Esophagus muscularis mucosa (tissue), 4 donors: ENCODE data around the gene PDXP. TPM values are rescaled to one million over a fixed set of nuclear protein-coding genes. Genes with fewer than 3 reads are reported as not detected.

Experiments
- DNase-seq: peaks from one replicate; pipeline ENCODE4 v3.0.0-alpha.2; 2017; ENCODE audit errors: extremely low spot score
- H3K27ac ChIP-seq, 4 donors: fragments of 200-600 bp; sonication (generic); replicated peaks in 1 of 4; 1 replicate in 3 of 4; 2 replicates in 1 of 4; pipeline ENCODE4 v1.5.1; 2016 to 2019; ENCODE audit warnings: mild to moderate bottlenecking in 1 of 4
- H3K27me3 ChIP-seq, 4 donors: fragments of 200-600 bp; sonication (generic); one replicate each; pipeline versions ENCODE4 v1.5.1 to v1.6.0; 2016 to 2019
- H3K36me3 ChIP-seq, 4 donors: fragments of 200-600 bp; sonication (generic); one replicate each; pipeline ENCODE4 v1.5.1; 2016 to 2019
- H3K4me1 ChIP-seq, 4 donors: fragments of 200-600 bp; sonication (generic); one replicate each; pipeline ENCODE4 v1.5.1; 2016 to 2019
- H3K4me3 ChIP-seq, 4 donors: fragments of 200-600 bp; sonication (generic); 1 replicate in 2 of 4; 2 replicates in 2 of 4; pipeline ENCODE4 v1.5.1; 2016 to 2019; ENCODE audit warnings: mild to moderate bottlenecking in 4 of 4, moderate library complexity in 1 of 4
- H3K9me3 ChIP-seq, 4 donors: fragments of 200-600 bp; sonication (generic); 1 replicate in 3 of 4; 2 replicates in 1 of 4; pipeline ENCODE4 v1.5.1; 2016 to 2019
- EP300 ChIP-seq: sonication (generic); formaldehyde crosslinking; IDR thresholded peaks from one replicate; pipeline ENCODE4 v1.6.1; 2017; ENCODE audit warnings: antibody characterized with exemption
- POLR2A ChIP-seq: fragments of 450-650 bp; IDR thresholded peaks from one replicate; pipeline ENCODE4 v1.6.1; 2017; ENCODE audit warnings: antibody characterized with exemption, moderate library complexity, mild to moderate bottlenecking, low read depth
- POLR2AphosphoS5 ChIP-seq, 2 donors: sonication (generic); formaldehyde crosslinking; IDR thresholded peaks; one replicate each; pipeline ENCODE4 v1.6.1; 2017; ENCODE audit warnings: antibody characterized with exemption in 2 of 2
- WGBS: methylation state at CpG from one replicate; pipeline ENCODE4 v1.1.5; 2018; 5-methylcytosine and 5-hydroxymethylcytosine counted together
- intact Hi-C: fragments of 100-400 bp; cut with DNase I; formaldehyde crosslinking; loops from one replicate; pipeline ENCODE4 v1.15.1; 2023
- total RNA-seq, 4 donors: library from RNA; depleted of rRNA; stranded (reverse); fragments of >200 nt; gene quantifications; one replicate each; pipeline versions ENCODE4 v1.1.0 to v1.2.1, GENCODE V29; 2016
- TF ChIP-seq, protein P1 (sequence below), 3 experiments: fragments of 200-600 bp in 2 of 3; fragments of 450-650 bp in 1 of 3; sonication (generic) in 2 of 3; IDR thresholded peaks; one replicate each; pipeline ENCODE4 v1.5.1; 2017 to 2019; ENCODE audit warnings: antibody characterized with exemption in 3 of 3, mild to moderate bottlenecking in 2 of 3, moderate library complexity in 1 of 3

Gene PDXP
- total RNA-seq, 4 donors from 2014 or later = 7.3 to 28.3 (median 17.4) TPM

DNA sequence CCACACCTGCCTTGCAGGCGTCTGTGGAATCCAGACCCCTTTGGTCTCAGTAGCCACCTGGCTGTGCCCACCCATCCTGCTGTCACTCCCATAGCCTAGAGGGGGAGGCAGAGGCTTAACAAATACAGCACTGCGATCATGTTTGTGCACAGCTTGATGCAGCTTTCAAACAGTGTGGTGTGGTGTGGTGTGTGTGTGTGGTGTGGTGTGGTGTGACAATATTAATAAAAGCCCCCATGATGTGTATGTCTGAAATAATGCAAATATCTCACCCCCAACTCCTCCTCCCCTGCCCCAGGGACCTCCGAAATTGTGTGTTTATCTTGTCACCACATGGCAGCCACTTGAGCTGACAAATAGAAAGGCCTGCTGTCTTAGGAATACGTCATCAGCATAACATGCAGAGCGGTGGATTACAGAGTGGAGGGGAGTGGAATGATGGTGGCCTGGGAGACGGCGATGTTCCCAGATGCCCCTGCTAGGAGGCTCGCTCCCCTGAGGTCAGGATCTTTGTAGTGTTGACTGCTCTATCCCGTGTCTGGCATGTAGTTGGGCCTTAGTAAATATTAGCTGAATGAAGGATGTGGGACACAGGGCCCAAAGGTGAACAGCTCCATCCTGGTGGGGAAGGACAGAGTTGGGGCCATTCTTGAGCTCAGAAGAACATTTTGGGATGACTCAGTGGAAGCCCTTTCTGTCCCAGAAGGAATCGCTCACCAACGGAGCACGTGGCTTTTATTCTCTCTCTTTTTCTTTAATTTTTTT, 2.8 kb downstream of the PDXP start:
- Histone ChIP-seq H3K9me3 (no peaks in the 10 kb centered on the region), H3K4me3 (peak overlapping the region in 1 of 4 donors; percentile 6), H3K36me3 (peaks cover 6 to 11% (median 10%) of the 10 kb centered on the region in 4 donors), H3K4me1 (peaks cover 33 to 67% (median 60%) of the 10 kb centered on the region in 4 donors), H3K27ac (peak overlapping the region; percentile 77 to 87 (median 80)), H3K27me3 (no peaks in the 10 kb centered on the region)
- TF ChIP-seq EP300 = no peak
- TF ChIP-seq, protein P1, sequence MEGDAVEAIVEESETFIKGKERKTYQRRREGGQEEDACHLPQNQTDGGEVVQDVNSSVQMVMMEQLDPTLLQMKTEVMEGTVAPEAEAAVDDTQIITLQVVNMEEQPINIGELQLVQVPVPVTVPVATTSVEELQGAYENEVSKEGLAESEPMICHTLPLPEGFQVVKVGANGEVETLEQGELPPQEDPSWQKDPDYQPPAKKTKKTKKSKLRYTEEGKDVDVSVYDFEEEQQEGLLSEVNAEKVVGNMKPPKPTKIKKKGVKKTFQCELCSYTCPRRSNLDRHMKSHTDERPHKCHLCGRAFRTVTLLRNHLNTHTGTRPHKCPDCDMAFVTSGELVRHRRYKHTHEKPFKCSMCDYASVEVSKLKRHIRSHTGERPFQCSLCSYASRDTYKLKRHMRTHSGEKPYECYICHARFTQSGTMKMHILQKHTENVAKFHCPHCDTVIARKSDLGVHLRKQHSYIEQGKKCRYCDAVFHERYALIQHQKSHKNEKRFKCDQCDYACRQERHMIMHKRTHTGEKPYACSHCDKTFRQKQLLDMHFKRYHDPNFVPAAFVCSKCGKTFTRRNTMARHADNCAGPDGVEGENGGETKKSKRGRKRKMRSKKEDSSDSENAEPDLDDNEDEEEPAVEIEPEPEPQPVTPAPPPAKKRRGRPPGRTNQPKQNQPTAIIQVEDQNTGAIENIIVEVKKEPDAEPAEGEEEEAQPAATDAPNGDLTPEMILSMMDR (IDR thresholded peaks at IDR 0.05) = peak; percentile 41 to 50 (median 46)
- TF ChIP-seq POLR2AphosphoS5 (IDR thresholded peaks at IDR 0.05) = peak in 1 of 2 donors; percentile 41
- intact Hi-C loops = no loop called here
- DNase-seq = no peak
- WGBS = 33% methylated on average over 11 of the region's 12 CpGs

- no peak for DNase-seq
- Histone ChIP-seq H3K4me3 (no peak overlapping the region), H3K9me3 (no peaks in the 10 kb centered on the region), H3K27ac (peak overlapping the region; percentile 77 to 87 (median 80)), H3K36me3 (peaks cover 8 to 18% (median 17%) of the 10 kb centered on the region in 4 donors), H3K4me1 (peaks cover 32 to 67% (median 60%) of the 10 kb centered on the region in 4 donors), H3K27me3 (no peaks in the 10 kb centered on the region)
- WGBS = 96% methylated on average over 5 of the region's 5 CpGs
- no peak for TF ChIP-seq POLR2A
- intact Hi-C loops = no loop called here
These were observed 3.5 kb downstream of the PDXP start for GRCh38 chr22:37662039-37662438.

- WGBS = 67% methylated on average over 16 of the region's 16 CpGs
These were observed 5.1 kb downstream of the PDXP start for GRCh38 chr22:37663521-37664140.

DNA sequence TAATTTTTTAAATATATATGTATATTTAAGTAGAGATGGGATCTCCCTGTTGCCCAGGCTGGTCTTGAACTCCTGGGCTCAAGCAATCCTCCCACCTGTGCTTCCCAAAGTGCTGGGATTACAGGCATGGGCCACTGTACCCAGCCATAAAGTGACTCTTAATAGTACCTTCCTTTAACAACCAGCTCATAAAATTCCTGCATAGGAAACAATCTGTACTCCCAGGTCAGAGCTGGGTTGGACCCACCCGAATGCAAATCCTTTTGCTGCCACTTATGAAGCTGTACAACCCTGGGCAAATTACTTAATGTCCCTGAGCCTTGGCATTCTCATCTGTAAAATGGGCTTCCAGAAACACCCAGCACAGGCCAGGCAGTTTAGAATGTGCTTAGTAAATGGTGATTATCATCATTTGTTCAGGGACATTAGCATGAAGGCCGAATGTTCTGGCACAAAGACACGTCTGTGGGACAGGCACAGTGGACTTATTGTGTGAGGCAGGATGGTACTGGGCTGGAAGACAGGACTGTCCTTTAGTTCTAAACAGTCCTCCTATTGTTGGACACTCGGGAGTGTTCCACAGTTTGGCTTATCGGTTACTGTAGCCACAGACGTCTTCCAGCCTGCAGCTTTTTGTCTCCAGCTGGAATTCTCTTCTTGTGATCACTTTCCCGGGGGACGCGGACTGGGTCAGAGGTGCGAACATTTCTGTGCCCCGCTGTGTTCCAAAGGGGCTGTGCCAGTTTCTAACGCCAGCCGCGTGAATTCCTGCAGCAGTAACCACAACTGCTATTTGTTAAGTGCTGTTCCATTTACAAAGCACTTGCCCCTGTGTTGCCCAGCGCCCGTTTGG, 6.0 kb downstream of the PDXP start:
- Histone ChIP-seq H3K4me3 (no peak overlapping the region), H3K27ac (peak overlapping the region in 3 of 4 donors; percentile 4 to 83 (median 25)), H3K27me3 (no peaks in the 10 kb centered on the region), H3K36me3 (peaks cover 8 to 23% (median 18%) of the 10 kb centered on the region in 4 donors), H3K9me3 (no peaks in the 10 kb centered on the region), H3K4me1 (peaks cover 23 to 59% (median 56%) of the 10 kb centered on the region in 4 donors)
- TF ChIP-seq POLR2AphosphoS5 (IDR thresholded peaks at IDR 0.05) = peak in 1 of 2 donors; percentile 5
- TF ChIP-seq, protein P1 (IDR thresholded peaks at IDR 0.05) = no peak
- DNase-seq = no peak
- intact Hi-C loops = no loop called here
- WGBS = 81% methylated on average over 15 of the region's 16 CpGs

More at GRCh38 chr22:37663521-37664140, 5.1 kb downstream of the PDXP start:
- no peaks in the 10 kb centered on the region for H3K9me3 ChIP-seq
- no peak for TF ChIP-seq POLR2A
- TF ChIP-seq, protein P1 (IDR thresholded peaks at IDR 0.05) = no peak
- TF ChIP-seq POLR2AphosphoS5 (IDR thresholded peaks at IDR 0.05) = no peak
- TF ChIP-seq EP300 = no peak
- no peak for DNase-seq
- H3K4me3 ChIP-seq = no peak overlapping the region
- peak overlapping the region; percentile 48 to 83 (median 65) for H3K27ac ChIP-seq
- H3K36me3 ChIP-seq = peaks cover 8 to 23% (median 18%) of the 10 kb centered on the region in 4 donors
- peaks cover 26 to 60% (median 57%) of the 10 kb centered on the region in 4 donors for H3K4me1 ChIP-seq
- intact Hi-C loops = no loop called here
- H3K27me3 ChIP-seq = no peaks in the 10 kb centered on the region
